Lower leg skin (tissue), 4 donors: ENCODE results near the gene PPFIBP2. TPM values are rescaled to one million over a fixed set of nuclear protein-coding genes. Genes with fewer than 3 reads are reported as not detected.

Experiments used
- DNase-seq, 2 donors: peaks; one replicate each; pipeline ENCODE4 v3.0.0-alpha.2; 2019; ENCODE audit warnings: low spot score in 2 of 2
- H3K4me3 ChIP-seq: fragments of 200-600 bp; sonication (generic); 2 replicates; pipeline ENCODE4 v1.5.1; 2017; ENCODE audit warnings: mild to moderate bottlenecking, low read depth; ENCODE audit not compliant: poor library complexity, severe bottlenecking
- POLR2A ChIP-seq, 2 donors: fragments of 450-650 bp; IDR thresholded peaks; one replicate each; pipeline ENCODE4 v1.6.1; 2016 to 2017; ENCODE audit warnings: antibody characterized with exemption in 2 of 2, mild to moderate bottlenecking in 1 of 2, moderate library complexity in 1 of 2
- WGBS, 2 donors: methylation state at CpG; one replicate each; pipeline ENCODE4 v1.1.5; 2018; 5-methylcytosine and 5-hydroxymethylcytosine counted together
- intact Hi-C: fragments of 100-400 bp; cut with DNase I; formaldehyde crosslinking; loops from one replicate; pipeline ENCODE4 v1.15.0; 2023; ENCODE audit warnings: low total_unique reads
- total RNA-seq, 4 donors: library from RNA; depleted of rRNA; stranded (reverse); fragments of >200 nt; gene quantifications; one replicate each; pipeline ENCODE4 v1.1.0, GENCODE V29; 2016
- TF ChIP-seq, protein P1 (sequence below), 3 donors: fragments of 450-650 bp; IDR thresholded peaks; one replicate each; pipeline ENCODE4 v1.5.1; 2016; ENCODE audit warnings: antibody characterized with exemption in 3 of 3, mild to moderate bottlenecking in 3 of 3, moderate library complexity in 2 of 3

The PPFIBP2 gene
- total RNA-seq, 4 donors from 2014 or later, result 56.6 to 87.1 (median 69.5) TPM

- intact Hi-C loops, result no loop called here
- TF ChIP-seq, protein P1, sequence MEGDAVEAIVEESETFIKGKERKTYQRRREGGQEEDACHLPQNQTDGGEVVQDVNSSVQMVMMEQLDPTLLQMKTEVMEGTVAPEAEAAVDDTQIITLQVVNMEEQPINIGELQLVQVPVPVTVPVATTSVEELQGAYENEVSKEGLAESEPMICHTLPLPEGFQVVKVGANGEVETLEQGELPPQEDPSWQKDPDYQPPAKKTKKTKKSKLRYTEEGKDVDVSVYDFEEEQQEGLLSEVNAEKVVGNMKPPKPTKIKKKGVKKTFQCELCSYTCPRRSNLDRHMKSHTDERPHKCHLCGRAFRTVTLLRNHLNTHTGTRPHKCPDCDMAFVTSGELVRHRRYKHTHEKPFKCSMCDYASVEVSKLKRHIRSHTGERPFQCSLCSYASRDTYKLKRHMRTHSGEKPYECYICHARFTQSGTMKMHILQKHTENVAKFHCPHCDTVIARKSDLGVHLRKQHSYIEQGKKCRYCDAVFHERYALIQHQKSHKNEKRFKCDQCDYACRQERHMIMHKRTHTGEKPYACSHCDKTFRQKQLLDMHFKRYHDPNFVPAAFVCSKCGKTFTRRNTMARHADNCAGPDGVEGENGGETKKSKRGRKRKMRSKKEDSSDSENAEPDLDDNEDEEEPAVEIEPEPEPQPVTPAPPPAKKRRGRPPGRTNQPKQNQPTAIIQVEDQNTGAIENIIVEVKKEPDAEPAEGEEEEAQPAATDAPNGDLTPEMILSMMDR (IDR thresholded peaks at IDR 0.05), result no peak
- TF ChIP-seq POLR2A (IDR thresholded peaks at IDR 0.05), result no peak
- 72 to 75% methylated on average over 3 of the region's 3 CpGs for WGBS, 2 donors
- no peak overlapping the region for H3K4me3 ChIP-seq
- no peak for DNase-seq
Measured at GRCh38 chr11:7604331-7604955, 90.6 kb downstream of the PPFIBP2 start.

DNA sequence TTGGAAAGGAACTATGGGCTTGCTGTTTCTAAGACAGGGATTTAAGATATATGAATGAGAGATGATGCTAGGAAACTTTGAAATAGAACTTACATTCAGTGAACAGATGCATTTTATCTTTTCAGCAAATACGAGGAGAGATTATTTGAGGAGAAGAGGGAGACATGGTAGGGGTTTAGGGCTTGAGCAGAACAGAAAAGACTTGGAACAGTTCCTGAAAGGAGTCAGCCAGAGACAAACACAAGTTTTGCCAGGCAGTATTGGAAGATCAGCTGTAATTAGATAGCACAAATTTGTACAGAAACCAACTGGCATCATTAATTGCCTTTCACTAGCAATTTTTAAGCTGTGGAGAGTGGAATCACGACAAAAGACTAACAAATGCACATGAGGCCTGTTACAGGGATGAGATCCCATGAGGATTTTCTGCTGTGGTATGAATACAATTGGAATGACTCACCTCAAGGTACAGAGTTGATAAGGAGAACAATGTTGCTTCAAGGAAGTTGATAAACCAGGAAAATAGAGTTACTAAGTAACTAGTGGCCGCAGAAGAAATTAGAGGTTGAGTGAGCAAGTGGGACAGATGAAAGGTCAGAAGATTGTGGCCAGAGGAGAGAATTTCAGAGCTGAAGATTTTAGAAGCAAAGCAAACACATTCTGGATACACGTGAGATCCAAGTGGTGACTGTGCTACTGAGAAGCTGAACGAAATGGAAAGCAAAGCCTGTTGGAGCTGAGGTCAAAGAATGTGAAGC lies 91.6 kb downstream of the PPFIBP2 start:
- H3K4me3 ChIP-seq, result no peak overlapping the region
- no peak for DNase-seq
- TF ChIP-seq, protein P1 (IDR thresholded peaks at IDR 0.05), result no peak
- TF ChIP-seq POLR2A (IDR thresholded peaks at IDR 0.05), result no peak
- intact Hi-C loops, result no loop called here
- 65 to 67% methylated on average over 5 of the region's 5 CpGs for WGBS, 2 donors

DNA sequence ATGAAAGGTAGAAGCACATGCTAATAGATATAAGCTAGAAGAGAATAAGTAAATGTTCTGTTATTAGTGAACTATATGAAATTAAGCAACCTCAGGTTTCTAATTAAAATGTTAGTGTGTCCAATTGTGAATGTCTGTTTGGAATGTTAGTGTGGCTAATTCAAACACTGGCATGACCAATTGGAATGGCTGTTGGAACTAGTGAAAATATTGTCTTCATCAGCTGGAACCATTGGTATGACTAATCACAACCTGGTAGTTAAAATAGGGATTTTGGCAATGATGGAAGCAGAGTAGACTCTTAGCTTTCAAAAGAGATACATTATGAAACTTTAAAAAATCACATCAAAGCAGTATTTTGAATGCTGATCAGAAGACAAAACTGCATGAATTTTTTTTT lies 92.7 kb downstream of the PPFIBP2 start:
- no peak overlapping the region for H3K4me3 ChIP-seq
- no peak for DNase-seq
- intact Hi-C loops, result no loop called here
- TF ChIP-seq POLR2A (IDR thresholded peaks at IDR 0.05), result no peak
- TF ChIP-seq, protein P1 (IDR thresholded peaks at IDR 0.05), result no peak

GRCh38 chr11:7609015-7609414 lies 95.2 kb downstream of the PPFIBP2 start:
- intact Hi-C loops, result no loop called here
- no peak overlapping the region for H3K4me3 ChIP-seq
- no peak for DNase-seq
- WGBS, 2 donors, result 61 to 75% methylated on average over 4 of the region's 4 CpGs
- TF ChIP-seq, protein P1 (IDR thresholded peaks at IDR 0.05), result no peak
- no peak for TF ChIP-seq POLR2A (IDR thresholded peaks at IDR 0.05)

DNA sequence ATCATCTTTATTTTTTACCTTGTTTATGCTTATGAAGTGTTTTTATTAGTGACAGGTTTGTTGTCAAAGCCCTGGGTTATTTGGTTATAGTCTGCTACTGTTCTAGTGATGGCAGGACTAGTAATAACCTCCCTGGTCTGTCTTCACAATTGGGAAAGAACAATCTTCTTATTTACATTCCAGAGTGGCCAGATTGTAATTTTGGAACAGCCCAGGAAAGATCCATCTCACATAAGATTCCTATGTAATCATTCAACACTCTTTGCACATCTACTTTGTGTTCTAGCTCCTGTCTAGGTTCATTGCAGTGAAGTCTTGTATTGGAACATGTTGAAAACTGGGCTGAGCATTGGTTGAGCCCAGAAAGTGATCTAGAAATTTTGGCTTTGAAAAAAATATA lies 95.7 kb downstream of the PPFIBP2 start:
- intact Hi-C loops, result no loop called here
- no peak overlapping the region for H3K4me3 ChIP-seq
- no peak for DNase-seq
- no peak for TF ChIP-seq POLR2A (IDR thresholded peaks at IDR 0.05)
- TF ChIP-seq, protein P1 (IDR thresholded peaks at IDR 0.05), result no peak
